Smooth muscle cell (in vitro differentiated cells): ENCODE measurements around the gene CACNA1G. TPM values are rescaled to one million over a fixed set of nuclear protein-coding genes. Genes with fewer than 3 reads are reported as not detected.

Source experiments
- DNase-seq: peaks from one replicate; lab custom pipeline; 2025; ENCODE audit not compliant: unreplicated experiment; lab: John Stamatoyannopoulos, UW
- H2AFZ ChIP-seq: fragments of 200-600 bp; sonication (generic); 2 replicates; pipeline ENCODE4 v1.6.0; 2016; ENCODE audit warnings: antibody characterized with exemption, low read depth, mild to moderate bottlenecking
- H3F3A ChIP-seq: fragments of 200-600 bp; sonication (generic); 2 replicates; pipeline ENCODE4 v1.6.0; 2017; ENCODE audit warnings: antibody characterized with exemption, low read depth
- H3K27ac ChIP-seq: fragments of 200-600 bp; sonication (generic); 2 replicates; pipeline ENCODE4 v1.5.1; 2016; ENCODE audit warnings: low read depth, mild to moderate bottlenecking
- H3K27me3 ChIP-seq: fragments of 200-600 bp; sonication (generic); 2 replicates; pipeline ENCODE4 v1.6.1; 2016; ENCODE audit warnings: low read depth, mild to moderate bottlenecking
- H3K36me3 ChIP-seq: fragments of 200-600 bp; sonication (generic); 2 replicates; pipeline ENCODE4 v1.5.1; 2016; ENCODE audit warnings: low read depth
- H3K4me1 ChIP-seq: fragments of 200-600 bp; sonication (generic); 2 replicates; pipeline ENCODE4 v1.5.1; 2016; ENCODE audit warnings: low read depth
- H3K4me2 ChIP-seq: fragments of 200-600 bp; sonication (generic); 2 replicates; pipeline ENCODE4 v1.6.0; 2016; ENCODE audit warnings: mild to moderate bottlenecking
- H3K4me3 ChIP-seq: fragments of 200-600 bp; sonication (generic); 2 replicates; pipeline ENCODE4 v1.5.1; 2016; ENCODE audit warnings: mild to moderate bottlenecking
- H3K79me2 ChIP-seq: fragments of 200-600 bp; sonication (generic); 2 replicates; pipeline ENCODE4 v1.6.0; 2016; ENCODE audit warnings: low read depth, mild to moderate bottlenecking
- H3K9ac ChIP-seq: fragments of 200-600 bp; sonication (generic); 2 replicates; pipeline ENCODE4 v1.6.0; 2016; ENCODE audit warnings: low read depth
- H3K9me3 ChIP-seq: fragments of 200-600 bp; sonication (generic); replicated peaks from 2 replicates; pipeline ENCODE4 v1.5.1; 2016; ENCODE audit warnings: low read depth
- H4K20me1 ChIP-seq: fragments of 200-600 bp; sonication (generic); 2 replicates; pipeline ENCODE4 v1.6.0; 2016; ENCODE audit warnings: low read depth
- CTCF ChIP-seq: fragments of 200-600 bp; sonication (generic); IDR thresholded peaks from 2 replicates; pipeline ENCODE4 v1.5.1; 2017; ENCODE audit warnings: borderline replicate concordance, mild to moderate bottlenecking, antibody characterized with exemption; ENCODE audit not compliant: insufficient read depth, poor library complexity, severe bottlenecking
- WGBS: methylation state at CpG from one replicate; pipeline ENCODE4 v1.1.7; 2016; ENCODE audit warnings: low lambda C conversion rate; 5-methylcytosine and 5-hydroxymethylcytosine counted together
- polyA plus RNA-seq: library from polyadenylated mRNA; unstranded; fragments of >200 nt; fragmentation: Nextera tagmentation; extraction: Ambion mirVana; gene quantifications from 2 replicates; pipeline ENCODE4 v1.2.1, GENCODE V29; 2016
- total RNA-seq: library from RNA; depleted of rRNA; stranded (reverse); fragments of >200 nt; gene quantifications from 2 replicates; pipeline ENCODE4 v1.2.3, GENCODE V29; 2014

The CACNA1G gene
- total and polyA plus RNA-seq, 2 experiments from 2014 or later: 1.6 to 1.7 TPM

GRCh38 chr17:50531428-50532025 is 29.0 kb upstream of the CACNA1G start:
- no peak overlapping the region for H3K9ac ChIP-seq
- no peaks in the 10 kb centered on the region for H3K79me2 ChIP-seq
- H4K20me1 ChIP-seq: no peaks in the 10 kb centered on the region
- H3K27ac ChIP-seq: no peak overlapping the region
- DNase-seq: no peak
- H3F3A ChIP-seq: no peaks in the 10 kb centered on the region
- TF ChIP-seq CTCF: no peak
- no peaks in the 10 kb centered on the region for H3K36me3 ChIP-seq
- no peak overlapping the region for H3K4me3 ChIP-seq
- H3K9me3 ChIP-seq: no peaks in the 10 kb centered on the region
- no peak overlapping the region for H2AFZ ChIP-seq
- no peak overlapping the region for H3K4me2 ChIP-seq
- peaks cover 25% of the 10 kb centered on the region for H3K4me1 ChIP-seq
- H3K27me3 ChIP-seq: peaks cover 39% of the 10 kb centered on the region
- 84% methylated on average over 6 of the region's 6 CpGs for WGBS

GRCh38 chr17:50532452-50533024 is 28.0 kb upstream of the CACNA1G start, which contains the start of gene EPN3:
EPN3 (plus strand) TSS chr17:50532735; CDS start chr17:50536557, 3,822 bp downstream.
- WGBS: 2% methylated on average over 20 of the region's 21 CpGs
- H3K4me3 ChIP-seq: peak within 1 kb of the TSS; percentile 46
- peaks cover 25% of the 10 kb centered on the region for H3K4me1 ChIP-seq
- H3K9ac ChIP-seq: no peak within 1 kb of the TSS
- H2AFZ ChIP-seq: no peak within 1 kb of the TSS
- H3K79me2 ChIP-seq: no peaks in the 10 kb centered on the region
- no peaks in the 10 kb centered on the region for H4K20me1 ChIP-seq
- no peak for DNase-seq
- no peaks in the 10 kb centered on the region for H3K36me3 ChIP-seq
- peaks cover 39% of the 10 kb centered on the region for H3K27me3 ChIP-seq
- no peak within 1 kb of the TSS for H3K27ac ChIP-seq
- no peaks in the 10 kb centered on the region for H3F3A ChIP-seq
- H3K4me2 ChIP-seq: peak within 1 kb of the TSS; percentile 83
- H3K9me3 ChIP-seq: no peaks in the 10 kb centered on the region
- TF ChIP-seq CTCF: no peak

- Histone ChIP-seq H3K27me3 (peaks cover 39% of the 10 kb centered on the region), H3K79me2 (no peaks in the 10 kb centered on the region), H3K9me3 (no peaks in the 10 kb centered on the region), H3K9ac (no peak overlapping the region), H3F3A (no peaks in the 10 kb centered on the region), H3K36me3 (no peaks in the 10 kb centered on the region), H3K4me3 (peak overlapping the region; percentile 46), H3K4me2 (peak overlapping the region; percentile 83), H2AFZ (no peak overlapping the region), H4K20me1 (no peaks in the 10 kb centered on the region), H3K4me1 (peaks cover 25% of the 10 kb centered on the region), H3K27ac (no peak overlapping the region)
- 8% methylated on average over 5 of the region's 5 CpGs for WGBS
- TF ChIP-seq CTCF: no peak
- no peak for DNase-seq
Observed at GRCh38 chr17:50533185-50533584, 27.3 kb upstream of the CACNA1G start.

GRCh38 chr17:50533720-50534148 is 26.8 kb upstream of the CACNA1G start:
- Histone ChIP-seq H3K4me3 (peak overlapping the region; percentile 46), H3K9ac (no peak overlapping the region), H4K20me1 (no peaks in the 10 kb centered on the region), H3K4me1 (peaks cover 25% of the 10 kb centered on the region), H3K36me3 (no peaks in the 10 kb centered on the region), H3K27me3 (peaks cover 39% of the 10 kb centered on the region), H3K9me3 (no peaks in the 10 kb centered on the region), H2AFZ (peak overlapping the region; percentile 16), H3F3A (no peaks in the 10 kb centered on the region), H3K79me2 (no peaks in the 10 kb centered on the region), H3K4me2 (peak overlapping the region; percentile 83), H3K27ac (no peak overlapping the region)
- no peak for DNase-seq
- TF ChIP-seq CTCF: no peak
- 4% methylated on average over 17 of the region's 17 CpGs for whole genome bisulfite sequencing
